ENCODE results near the gene NOS2.

NOS2 gene

DNA sequence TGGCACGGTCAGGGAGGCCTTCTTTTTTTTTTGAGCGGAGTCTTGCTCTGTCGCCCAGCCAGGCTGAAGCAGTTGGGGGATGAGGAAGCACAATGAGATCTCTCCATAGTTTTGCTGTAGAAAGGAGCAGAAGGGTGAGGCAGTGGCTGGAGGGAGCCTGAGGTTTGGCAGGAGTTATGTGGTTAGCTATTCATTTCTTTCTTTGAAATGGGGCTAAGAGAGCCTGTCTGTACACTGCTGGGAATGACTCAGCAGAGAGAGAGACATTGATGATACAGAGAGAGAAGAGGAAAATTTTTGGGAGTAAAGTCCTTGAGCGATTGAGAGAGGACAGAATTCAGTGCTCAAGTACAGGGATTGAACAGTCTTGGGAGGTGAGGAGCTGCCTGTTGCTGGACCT is 22.1 kb downstream of the NOS2 start:
- H3K27ac ChIP-seq: no peak overlapping the region
- TF ChIP-seq, protein P1, sequence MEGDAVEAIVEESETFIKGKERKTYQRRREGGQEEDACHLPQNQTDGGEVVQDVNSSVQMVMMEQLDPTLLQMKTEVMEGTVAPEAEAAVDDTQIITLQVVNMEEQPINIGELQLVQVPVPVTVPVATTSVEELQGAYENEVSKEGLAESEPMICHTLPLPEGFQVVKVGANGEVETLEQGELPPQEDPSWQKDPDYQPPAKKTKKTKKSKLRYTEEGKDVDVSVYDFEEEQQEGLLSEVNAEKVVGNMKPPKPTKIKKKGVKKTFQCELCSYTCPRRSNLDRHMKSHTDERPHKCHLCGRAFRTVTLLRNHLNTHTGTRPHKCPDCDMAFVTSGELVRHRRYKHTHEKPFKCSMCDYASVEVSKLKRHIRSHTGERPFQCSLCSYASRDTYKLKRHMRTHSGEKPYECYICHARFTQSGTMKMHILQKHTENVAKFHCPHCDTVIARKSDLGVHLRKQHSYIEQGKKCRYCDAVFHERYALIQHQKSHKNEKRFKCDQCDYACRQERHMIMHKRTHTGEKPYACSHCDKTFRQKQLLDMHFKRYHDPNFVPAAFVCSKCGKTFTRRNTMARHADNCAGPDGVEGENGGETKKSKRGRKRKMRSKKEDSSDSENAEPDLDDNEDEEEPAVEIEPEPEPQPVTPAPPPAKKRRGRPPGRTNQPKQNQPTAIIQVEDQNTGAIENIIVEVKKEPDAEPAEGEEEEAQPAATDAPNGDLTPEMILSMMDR (IDR thresholded peaks at IDR 0.05): no peak
- no peak for TF ChIP-seq ZFX (IDR thresholded peaks at IDR 0.05; ENCODE audit: borderline replicate concordance)

DNA sequence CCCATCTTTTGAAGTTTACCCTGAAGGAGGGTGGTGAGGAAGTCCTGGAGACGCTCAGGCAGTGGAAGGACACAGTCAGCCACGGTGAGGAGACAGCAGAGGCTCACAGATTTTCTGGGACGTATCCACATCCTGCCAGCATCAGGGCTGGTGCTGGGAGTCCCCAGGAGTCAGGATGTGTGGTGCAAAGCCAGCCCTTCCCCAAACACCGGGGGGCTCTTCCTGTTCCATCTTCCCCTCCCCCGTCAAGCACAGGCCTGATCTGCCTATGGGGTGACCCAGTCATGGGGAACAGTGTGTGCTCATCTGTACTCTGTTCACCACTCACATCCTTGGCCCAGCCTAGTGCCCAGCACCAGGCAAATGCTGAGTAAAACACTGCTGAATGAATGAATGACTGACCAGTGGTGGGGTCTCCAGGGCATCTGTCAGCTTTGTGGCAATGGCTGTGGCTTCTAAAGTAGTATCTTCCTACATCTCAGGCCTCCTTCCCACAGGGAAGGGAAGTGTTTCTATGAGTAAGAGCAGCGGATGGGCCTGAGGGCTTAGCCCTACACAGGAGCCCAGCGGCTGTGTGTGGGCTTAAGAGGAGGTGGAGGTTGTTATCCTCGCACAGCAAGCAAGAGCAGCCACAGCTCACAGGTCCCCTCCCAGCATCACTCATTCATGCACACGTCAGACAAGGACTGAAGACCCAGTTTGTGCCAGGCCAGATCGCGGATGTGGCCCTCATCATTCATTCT is 23.3 kb downstream of the NOS2 start:
- no peak for TF ChIP-seq ZFX (IDR thresholded peaks at IDR 0.05; ENCODE audit: borderline replicate concordance)
- TF ChIP-seq, protein P1 (IDR thresholded peaks at IDR 0.05): no peak
- H3K27ac ChIP-seq: no peak overlapping the region

DNA sequence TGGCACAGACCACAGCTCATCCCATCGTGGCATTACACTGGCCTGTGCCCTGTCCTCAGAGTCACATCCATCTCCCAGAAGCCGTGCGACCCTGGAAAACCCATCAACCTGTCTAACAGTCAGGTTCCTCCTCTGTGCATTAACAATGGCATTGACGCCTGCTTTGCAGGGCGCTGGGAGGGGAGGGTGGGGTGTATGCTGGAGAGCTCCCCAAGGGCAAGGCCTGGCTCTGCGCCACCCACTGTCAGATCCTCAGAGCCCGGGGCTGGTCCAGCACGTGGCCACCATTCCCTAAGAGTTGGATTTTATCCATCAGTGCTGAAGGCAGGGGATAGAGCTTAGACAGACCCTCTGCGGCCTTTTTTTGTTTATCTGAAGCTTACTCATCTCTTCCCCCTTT is 28.7 kb downstream of the NOS2 start:
- no peak overlapping the region for H3K27ac ChIP-seq
- no peak for TF ChIP-seq ZFX (IDR thresholded peaks at IDR 0.05; ENCODE audit: borderline replicate concordance)

DNA sequence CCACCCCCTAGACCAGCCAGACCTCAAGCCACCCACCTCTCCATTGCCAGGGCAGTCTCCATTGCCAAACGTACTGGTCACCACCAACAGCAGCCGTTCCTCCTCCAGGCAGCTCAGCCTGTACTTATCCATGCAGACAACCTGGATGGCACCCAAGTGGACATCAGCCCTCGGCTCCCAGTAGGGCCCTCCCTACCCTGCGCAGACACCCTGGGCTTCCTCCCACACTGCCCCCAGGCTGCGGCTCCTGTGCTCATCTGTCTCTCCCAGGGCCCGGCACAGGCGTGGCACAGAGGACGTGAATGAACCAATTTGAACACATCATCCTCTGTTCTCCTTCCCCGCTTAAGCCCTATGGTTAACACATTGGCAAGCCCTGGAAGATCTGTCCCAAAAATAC is 29.5 kb downstream of the NOS2 start:
- TF ChIP-seq, protein P1 (IDR thresholded peaks at IDR 0.05): no peak
- no peak for TF ChIP-seq ZFX (IDR thresholded peaks at IDR 0.05; ENCODE audit: borderline replicate concordance)
- no peak overlapping the region for H3K27ac ChIP-seq

DNA sequence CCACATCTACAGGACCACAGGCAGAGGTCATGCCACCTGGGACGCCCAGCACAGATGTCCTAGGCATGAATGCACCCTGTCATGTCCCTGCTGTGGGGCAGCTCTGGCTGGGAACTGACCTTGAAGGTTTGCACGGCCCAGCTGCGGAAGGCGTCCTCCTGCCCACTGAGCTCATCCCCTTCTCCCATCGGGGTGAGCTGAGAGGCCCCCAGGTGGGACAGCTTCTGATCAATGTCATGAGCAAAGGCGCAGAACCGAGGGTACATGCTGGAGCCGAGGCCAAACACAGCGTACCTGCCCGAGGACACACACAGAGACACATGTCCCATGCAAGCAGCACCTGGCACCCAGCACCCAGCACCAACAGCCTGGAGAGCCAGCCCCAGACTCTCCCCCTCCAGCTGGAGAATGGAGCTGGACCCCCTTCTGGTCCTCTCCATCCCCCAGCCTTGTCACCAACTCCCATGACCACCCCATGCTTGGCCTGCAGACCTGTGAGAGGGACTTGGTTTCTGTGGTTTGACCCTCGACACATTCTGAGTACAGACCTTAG is 31.4 kb downstream of the NOS2 start:
- TF ChIP-seq, protein P1 (IDR thresholded peaks at IDR 0.05): no peak
- TF ChIP-seq ZFX (IDR thresholded peaks at IDR 0.05; ENCODE audit: borderline replicate concordance): no peak
- no peak overlapping the region for H3K27ac ChIP-seq

DNA sequence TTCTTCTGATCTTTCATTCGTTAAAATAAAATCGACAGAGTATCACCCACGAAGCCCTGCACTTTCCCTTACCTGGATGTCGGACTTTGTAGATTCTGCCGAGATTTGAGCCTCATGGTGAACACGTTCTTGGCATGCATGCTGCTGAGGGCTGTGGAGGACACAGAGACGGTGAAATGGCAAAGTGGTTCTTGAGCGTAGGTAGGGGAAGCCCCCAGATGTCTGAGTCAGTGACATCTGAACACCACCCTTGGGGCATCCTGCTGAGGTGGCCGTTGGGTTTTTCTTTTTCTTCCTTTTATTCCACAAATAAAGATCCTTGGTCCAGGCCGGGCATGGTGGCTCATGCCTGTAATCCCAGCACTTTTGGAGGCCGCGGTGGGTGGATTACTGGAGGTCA is 33.9 kb downstream of the NOS2 start:
- TF ChIP-seq, protein P1 (IDR thresholded peaks at IDR 0.05): no peak
- TF ChIP-seq ZFX (IDR thresholded peaks at IDR 0.05; ENCODE audit: borderline replicate concordance): no peak
- no peak overlapping the region for H3K27ac ChIP-seq

DNA sequence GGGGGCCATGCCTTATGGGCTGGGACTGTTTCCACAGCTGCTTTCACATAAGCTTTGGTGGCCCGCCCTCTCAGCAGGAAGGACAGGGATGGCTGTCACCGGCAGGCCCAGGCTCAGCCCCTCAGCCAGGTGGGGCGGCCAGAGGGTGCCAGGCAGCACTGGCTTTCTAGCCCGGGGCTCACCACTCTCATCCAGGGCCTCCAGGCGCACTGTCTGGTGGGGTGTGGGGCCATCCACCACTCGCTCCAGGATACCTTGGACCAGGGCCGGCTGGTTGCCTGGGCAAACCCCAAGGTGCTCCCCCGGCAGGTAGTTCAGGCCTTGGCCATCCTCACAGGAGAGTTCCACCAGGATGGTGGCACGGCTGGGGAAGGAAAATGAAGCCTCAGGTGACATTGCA is 35.0 kb downstream of the NOS2 start:
- no peak overlapping the region for H3K27ac ChIP-seq
- TF ChIP-seq ZFX (IDR thresholded peaks at IDR 0.05; ENCODE audit: borderline replicate concordance): no peak
- TF ChIP-seq, protein P1 (IDR thresholded peaks at IDR 0.05): no peak
